ENCODE results near the gene CST11. TPM values are rescaled to one million over a fixed set of nuclear protein-coding genes. Genes with fewer than 3 reads are reported as not detected.

The CST11 gene
- total and polyA plus RNA-seq, 4 donors, result not detected

- no peak overlapping the region for H3K27ac ChIP-seq (ENCODE audit: low read depth in 1 of 2, low read length in 2 of 2)
- 78% methylated on average over 1 of the region's 1 CpG for WGBS
- TF ChIP-seq YY1 (IDR thresholded peaks at IDR 0.05) (no peak), SP1 (IDR thresholded peaks at IDR 0.05) (no peak), GABPA (IDR thresholded peaks at IDR 0.05 in 1 of 2, conservative IDR thresholded peaks at IDR 0.05 in 1 of 2) (no peak)
- H3K4me3 ChIP-seq (ENCODE audit: low read depth in 1 of 3, low read length in 3 of 3), result no peak overlapping the region
- no peak overlapping the region for H3K9ac ChIP-seq (ENCODE audit: low read depth in 1 of 2, low read length in 2 of 2)
- no peaks in the 10 kb centered on the region for H3K36me3 ChIP-seq (ENCODE audit: control insufficient read depth in 4 of 4, insufficient read depth in 3 of 4, low read depth in 1 of 4, low read length in 3 of 4)
- no peaks in the 10 kb centered on the region for H3K4me1 ChIP-seq (ENCODE audit: control insufficient read depth in 4 of 4, insufficient read depth in 4 of 4, low read length in 3 of 4)
- peaks cover 0 to 3% (median 0%) of the 10 kb centered on the region in 4 donors for H3K27me3 ChIP-seq (ENCODE audit: control insufficient read depth in 4 of 4, insufficient read depth in 4 of 4, low read length in 3 of 4)
- H3K9me3 ChIP-seq (ENCODE audit: control insufficient read depth in 4 of 4, low read length in 3 of 4), result no peaks in the 10 kb centered on the region
- no peak for DNase-seq (ENCODE audit: low spot score)
Measured at GRCh38 chr20:23497536-23497935, 44.9 kb upstream of the CST11 start.

- Histone ChIP-seq H3K36me3 (ENCODE audit: control insufficient read depth in 4 of 4, insufficient read depth in 3 of 4, low read depth in 1 of 4, low read length in 3 of 4) (no peaks in the 10 kb centered on the region), H3K4me3 (ENCODE audit: low read depth in 1 of 3, low read length in 3 of 3) (no peak overlapping the region)
- WGBS, result 81% methylated on average over 3 of the region's 3 CpGs
Measured at GRCh38 chr20:23493172-23493772, 40.6 kb upstream of the CST11 start.

GRCh38 chr20:23492292-23492691 is 39.6 kb upstream of the CST11 start:
- Histone ChIP-seq H3K27me3 (ENCODE audit: control insufficient read depth in 4 of 4, insufficient read depth in 4 of 4, low read length in 3 of 4) (no peaks in the 10 kb centered on the region), H3K9me3 (ENCODE audit: control insufficient read depth in 4 of 4, low read length in 3 of 4) (peaks cover 0 to 4% (median 1%) of the 10 kb centered on the region in 4 donors), H3K9ac (ENCODE audit: low read depth in 1 of 2, low read length in 2 of 2) (no peak overlapping the region), H3K36me3 (ENCODE audit: control insufficient read depth in 4 of 4, insufficient read depth in 3 of 4, low read depth in 1 of 4, low read length in 3 of 4) (no peaks in the 10 kb centered on the region), H3K4me3 (ENCODE audit: low read depth in 1 of 3, low read length in 3 of 3) (no peak overlapping the region), H3K27ac (ENCODE audit: low read depth in 1 of 2, low read length in 2 of 2) (no peak overlapping the region), H3K4me1 (ENCODE audit: control insufficient read depth in 4 of 4, insufficient read depth in 4 of 4, low read length in 3 of 4) (no peaks in the 10 kb centered on the region)
- no peak for DNase-seq (ENCODE audit: low spot score)
- TF ChIP-seq HNF4G (IDR thresholded peaks at IDR 0.05) (no peak), NR2F2 (IDR thresholded peaks at IDR 0.05) (no peak), RAD21 (IDR thresholded peaks at IDR 0.05) (no peak), FOXA1 (IDR thresholded peaks at IDR 0.05) (no peak), REST (IDR thresholded peaks at IDR 0.05) (no peak), YY1 (IDR thresholded peaks at IDR 0.05) (no peak), JUND (IDR thresholded peaks at IDR 0.05) (no peak), RXRA (IDR thresholded peaks at IDR 0.05) (no peak)

More at GRCh38 chr20:23493172-23493772, 40.6 kb upstream of the CST11 start:
- Histone ChIP-seq H3K27ac (ENCODE audit: low read depth in 1 of 2, low read length in 2 of 2) (no peak overlapping the region), H3K9ac (ENCODE audit: low read depth in 1 of 2, low read length in 2 of 2) (no peak overlapping the region), H3K9me3 (ENCODE audit: control insufficient read depth in 4 of 4, low read length in 3 of 4) (peaks cover 0 to 4% (median 1%) of the 10 kb centered on the region in 4 donors), H3K27me3 (ENCODE audit: control insufficient read depth in 4 of 4, insufficient read depth in 4 of 4, low read length in 3 of 4) (no peaks in the 10 kb centered on the region), H3K4me1 (ENCODE audit: control insufficient read depth in 4 of 4, insufficient read depth in 4 of 4, low read length in 3 of 4) (no peaks in the 10 kb centered on the region)
- DNase-seq (ENCODE audit: low spot score), result no peak
- TF ChIP-seq ATF3 (IDR thresholded peaks at IDR 0.05) (no peak), EGR1 (IDR thresholded peaks at IDR 0.05; ENCODE audit: low read depth in 2 of 2) (no peak), CTCF (IDR thresholded peaks at IDR 0.05; ENCODE audit: low read depth, low read length, missing input control) (no peak), TAF1 (conservative IDR thresholded peaks at IDR 0.05) (no peak), RXRA (IDR thresholded peaks at IDR 0.05) (no peak), GABPA (IDR thresholded peaks at IDR 0.05 in 1 of 2, conservative IDR thresholded peaks at IDR 0.05 in 1 of 2) (no peak), FOXA2 (IDR thresholded peaks at IDR 0.05) (no peak)
